GM12872 (cell line): ENCODE measurements around the gene REL.
A peak's percentile ranks its signal among the peaks of the same experiment; 100 is the strongest.

Experiments
- CTCF ChIP-seq: IDR thresholded peaks from 3 replicates; pipeline ENCODE4 v1.5.1; 2011; ENCODE audit warnings: low read depth, mild to moderate bottlenecking, low read length, moderate library complexity; ENCODE audit not compliant: insufficient read depth

The REL gene

GRCh38 chr2:60867848-60868247 lies 13.5 kb upstream of the REL start:
- TF ChIP-seq CTCF = no peak

GRCh38 chr2:60868589-60869273 lies 12.6 kb upstream of the REL start:
- no peak for TF ChIP-seq CTCF

- no peak for TF ChIP-seq CTCF
These were observed 8.9 kb upstream of the REL start for GRCh38 chr2:60872510-60872928.

- no peak for TF ChIP-seq CTCF
These were observed 8.0 kb upstream of the REL start for GRCh38 chr2:60873381-60873780.

- no peak for TF ChIP-seq CTCF
These were observed 5.9 kb upstream of the REL start for GRCh38 chr2:60875520-60875919.

- TF ChIP-seq CTCF = 0 out of 3 replicates have a peak, but pooled peaks have one; percentile 20
These were observed 729 bp upstream of the REL start for GRCh38 chr2:60880643-60881046.

- no peak for TF ChIP-seq CTCF
These were observed 1.8 kb downstream of the REL start for GRCh38 chr2:60882971-60883753.
